Neural cell (in vitro differentiated cells): ENCODE measurements around the gene CFAP43. TPM values are rescaled to one million over a fixed set of nuclear protein-coding genes. Genes with fewer than 3 reads are reported as not detected.

Experiments
- H2AFZ ChIP-seq: fragments of 200-600, 300-800 bp; sonication (generic), shearing (Covaris generic); 2 replicates; pipeline ENCODE4 v1.6.0; 2014; ENCODE audit warnings: low read depth, mild to moderate bottlenecking, antibody characterized with exemption, low read length, moderate library complexity
- H3F3A ChIP-seq: fragments of 200-600 bp; shearing (Covaris generic); 2 replicates; pipeline ENCODE4 v1.6.1; 2016; ENCODE audit warnings: mild to moderate bottlenecking, moderate library complexity, mixed read lengths, antibody characterized with exemption, low read length; ENCODE audit not compliant: insufficient read depth, poor library complexity, severe bottlenecking
- H3K27ac ChIP-seq: fragments of 200-600, 300-800 bp; sonication (generic), shearing (Covaris generic); 2 replicates; pipeline ENCODE4 v1.5.1; 2014; ENCODE audit warnings: mild to moderate bottlenecking, low read length, moderate library complexity
- H3K27me3 ChIP-seq: fragments of 300-800, 200-600 bp; sonication (generic), shearing (Covaris generic); 2 replicates; pipeline ENCODE4 v1.6.0; 2014; ENCODE audit warnings: mild to moderate bottlenecking, low read depth, low read length, moderate library complexity; ENCODE audit not compliant: insufficient read depth
- H3K36me3 ChIP-seq: fragments of 300-800, 200-600 bp; sonication (generic), shearing (Covaris generic); 2 replicates; pipeline ENCODE4 v1.5.1; 2014; ENCODE audit warnings: mild to moderate bottlenecking, antibody characterized with exemption, low read length, moderate library complexity; ENCODE audit not compliant: insufficient read depth
- H3K4me2 ChIP-seq: fragments of 300-800, 200-600 bp; sonication (generic), shearing (Covaris generic); 2 replicates; pipeline ENCODE4 v1.6.0; 2014; ENCODE audit warnings: mild to moderate bottlenecking, low read length
- H3K4me3 ChIP-seq: fragments of 300-800, 200-600 bp; sonication (generic), shearing (Covaris generic); 2 replicates; pipeline ENCODE4 v1.5.1; 2014; ENCODE audit warnings: mild to moderate bottlenecking, low read length, moderate library complexity
- H3K79me2 ChIP-seq: fragments of 200-600 bp; shearing (Covaris generic); replicated peaks from 2 replicates; pipeline ENCODE4 v1.6.0; 2014; ENCODE audit warnings: mild to moderate bottlenecking, low read length, moderate library complexity; ENCODE audit not compliant: insufficient read depth
- H3K9ac ChIP-seq: fragments of 300-800, 200-600 bp; sonication (generic), shearing (Covaris generic); 2 replicates; pipeline ENCODE4 v1.6.1; 2016; ENCODE audit warnings: mild to moderate bottlenecking, low read length, mixed read lengths
- H3K9me2 ChIP-seq: fragments of 200-600 bp; shearing (Covaris generic); 2 replicates; pipeline ENCODE4 v1.6.1; 2016; ENCODE audit warnings: mild to moderate bottlenecking, low read length, mixed read lengths; ENCODE audit not compliant: insufficient read depth
- H3K9me3 ChIP-seq: fragments of 200-600, 300-800 bp; sonication (generic), shearing (Covaris generic); 2 replicates; pipeline ENCODE4 v1.6.1; 2016; ENCODE audit warnings: mild to moderate bottlenecking, mixed run types, low read length, moderate library complexity, mixed read lengths
- H4K20me1 ChIP-seq: fragments of 200-600 bp; shearing (Covaris generic); 2 replicates; pipeline ENCODE4 v1.6.1; 2016; ENCODE audit warnings: mild to moderate bottlenecking, mixed run types; ENCODE audit not compliant: insufficient read depth
- EP300 ChIP-seq: fragments of 450-650 bp; conservative IDR thresholded peaks from 2 replicates; pipeline ENCODE4 v1.6.1; 2014; ENCODE audit warnings: antibody characterized with exemption, mild to moderate bottlenecking, moderate library complexity; ENCODE audit not compliant: poor library complexity, severe bottlenecking
- EZH2 ChIP-seq: fragments of 200-600, 300-800 bp; shearing (Covaris generic), sonication (generic); IDR thresholded peaks from 2 replicates; pipeline ENCODE4 v1.6.1; 2014; ENCODE audit warnings: antibody characterized with exemption, low read length, borderline replicate concordance, mild to moderate bottlenecking; ENCODE audit not compliant: insufficient read depth, poor library complexity, severe bottlenecking
- MXI1 ChIP-seq: fragments of 450-650 bp; conservative IDR thresholded peaks from 2 replicates; pipeline ENCODE4 v1.6.1; 2014; ENCODE audit warnings: antibody characterized with exemption, mild to moderate bottlenecking; ENCODE audit not compliant: poor library complexity, severe bottlenecking
- POLR2AphosphoS5 ChIP-seq: IDR thresholded peaks from 2 replicates; pipeline ENCODE4 v1.6.1; 2012
- RAD21 ChIP-seq: fragments of 450-650 bp; conservative IDR thresholded peaks from 2 replicates; pipeline ENCODE4 v1.6.1; 2014; ENCODE audit warnings: antibody characterized with exemption, mild to moderate bottlenecking, moderate library complexity
- REST ChIP-seq: IDR thresholded peaks from 2 replicates; pipeline ENCODE4 v1.6.1; 2012; ENCODE audit warnings: borderline replicate concordance
- SMC3 ChIP-seq: fragments of 450-650 bp; conservative IDR thresholded peaks from 2 replicates; pipeline ENCODE4 v1.6.1; 2014; ENCODE audit warnings: antibody characterized with exemption, mild to moderate bottlenecking, moderate library complexity; ENCODE audit not compliant: poor library complexity
- TAF1 ChIP-seq: IDR thresholded peaks from 2 replicates; pipeline ENCODE4 v1.6.1; 2012; ENCODE audit warnings: low read depth
- polyA plus RNA-seq: library from polyadenylated mRNA; depleted of rRNA; stranded (reverse); fragments of >200 nt; gene quantifications from 2 replicates; pipeline ENCODE4 v1.2.3, GENCODE V29; 2014
- TF ChIP-seq, protein P1 (sequence below): fragments of 450-650 bp; IDR thresholded peaks from 2 replicates; pipeline ENCODE4 v1.5.1; 2014; ENCODE audit warnings: antibody characterized with exemption, mild to moderate bottlenecking, moderate library complexity; ENCODE audit not compliant: poor library complexity, severe bottlenecking

The CFAP43 gene
- polyA plus RNA-seq, 1 donor from 2014 or later = 5.0 TPM

DNA sequence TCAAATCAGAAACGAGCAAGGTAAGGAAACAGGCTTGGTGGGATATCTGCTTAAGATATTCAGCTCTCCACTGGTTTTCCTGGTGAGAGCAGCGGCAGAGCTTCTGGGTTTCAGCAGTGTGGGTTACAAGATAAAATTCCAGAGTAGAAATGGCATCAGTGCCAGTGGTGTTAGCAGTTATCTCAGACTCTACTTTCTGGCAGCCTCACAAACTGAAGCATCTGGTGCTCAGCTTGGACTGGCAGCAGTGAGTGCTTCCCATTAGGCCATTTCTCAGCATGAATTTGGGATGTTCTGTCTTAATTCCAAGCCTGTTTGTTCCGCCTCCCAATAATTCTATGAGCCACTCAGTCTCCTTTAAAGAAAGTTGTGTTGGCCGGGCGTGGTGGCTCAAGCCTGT, 29.9 kb upstream of the CFAP43 start:
- no peaks in the 10 kb centered on the region for H3F3A ChIP-seq
- H3K27me3 ChIP-seq = no peaks in the 10 kb centered on the region
- H3K9ac ChIP-seq = no peak overlapping the region
- no peaks in the 10 kb centered on the region for H4K20me1 ChIP-seq
- no peaks in the 10 kb centered on the region for H3K36me3 ChIP-seq
- H3K79me2 ChIP-seq = peaks cover 5% of the 10 kb centered on the region
- TF ChIP-seq, protein P1, sequence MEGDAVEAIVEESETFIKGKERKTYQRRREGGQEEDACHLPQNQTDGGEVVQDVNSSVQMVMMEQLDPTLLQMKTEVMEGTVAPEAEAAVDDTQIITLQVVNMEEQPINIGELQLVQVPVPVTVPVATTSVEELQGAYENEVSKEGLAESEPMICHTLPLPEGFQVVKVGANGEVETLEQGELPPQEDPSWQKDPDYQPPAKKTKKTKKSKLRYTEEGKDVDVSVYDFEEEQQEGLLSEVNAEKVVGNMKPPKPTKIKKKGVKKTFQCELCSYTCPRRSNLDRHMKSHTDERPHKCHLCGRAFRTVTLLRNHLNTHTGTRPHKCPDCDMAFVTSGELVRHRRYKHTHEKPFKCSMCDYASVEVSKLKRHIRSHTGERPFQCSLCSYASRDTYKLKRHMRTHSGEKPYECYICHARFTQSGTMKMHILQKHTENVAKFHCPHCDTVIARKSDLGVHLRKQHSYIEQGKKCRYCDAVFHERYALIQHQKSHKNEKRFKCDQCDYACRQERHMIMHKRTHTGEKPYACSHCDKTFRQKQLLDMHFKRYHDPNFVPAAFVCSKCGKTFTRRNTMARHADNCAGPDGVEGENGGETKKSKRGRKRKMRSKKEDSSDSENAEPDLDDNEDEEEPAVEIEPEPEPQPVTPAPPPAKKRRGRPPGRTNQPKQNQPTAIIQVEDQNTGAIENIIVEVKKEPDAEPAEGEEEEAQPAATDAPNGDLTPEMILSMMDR = no peak
- TF ChIP-seq EP300 (no peak), TAF1 (no peak)
- no peak overlapping the region for H2AFZ ChIP-seq
- H3K9me3 ChIP-seq = no peaks in the 10 kb centered on the region
- no peak overlapping the region for H3K4me3 ChIP-seq
- H3K27ac ChIP-seq = no peak overlapping the region
- no peak overlapping the region for H3K4me2 ChIP-seq
- H3K9me2 ChIP-seq = no peaks in the 10 kb centered on the region

- H3K4me3 ChIP-seq = no peak overlapping the region
- H3K27me3 ChIP-seq = peaks cover 6% of the 10 kb centered on the region
- no peak overlapping the region for H3K9ac ChIP-seq
- H3F3A ChIP-seq = no peaks in the 10 kb centered on the region
- no peaks in the 10 kb centered on the region for H3K79me2 ChIP-seq
- no peak overlapping the region for H2AFZ ChIP-seq
- H3K36me3 ChIP-seq = no peaks in the 10 kb centered on the region
- no peaks in the 10 kb centered on the region for H4K20me1 ChIP-seq
- no peaks in the 10 kb centered on the region for H3K9me2 ChIP-seq
- no peak overlapping the region for H3K27ac ChIP-seq
- no peak for TF ChIP-seq TAF1
- no peak for TF ChIP-seq RAD21
- TF ChIP-seq SMC3 = no peak
- no peak for TF ChIP-seq EP300
- TF ChIP-seq REST = no peak
- no peak for TF ChIP-seq MXI1
- TF ChIP-seq, protein P1 = no peak
- no peak for TF ChIP-seq POLR2AphosphoS5
- no peak for TF ChIP-seq EZH2
- no peak overlapping the region for H3K4me2 ChIP-seq
- no peaks in the 10 kb centered on the region for H3K9me3 ChIP-seq
Observed at GRCh38 chr10:104260775-104261115, 28.6 kb upstream of the CFAP43 start.
